B cell (primary cell): ENCODE measurements around the gene IRF7. TPM values are rescaled to one million over a fixed set of nuclear protein-coding genes. Genes with fewer than 3 reads are reported as not detected.
A peak's percentile ranks its signal among the peaks of the same experiment; 100 is the strongest.

Source experiments
- ATAC-seq: fragments of 200-7000 bp; cut with Tn5 transposase; one replicate; pipeline ENCODE4 v1.10.0; 2021; ENCODE audit warnings: low read depth, mild to moderate bottlenecking, moderate number of reproducible peaks, moderate library complexity
- CTCF ChIA-PET: fragments of 350-600 bp; sonication (Branson Sonifier 250); formaldehyde crosslinking; loops from one replicate; lab custom pipeline; 2021; ENCODE audit warnings: antibody characterized with exemption, inconsistent platforms; lab: Charles Lee
- POLR2A ChIA-PET: fragments of 350-600 bp; sonication (Branson Sonifier 250); formaldehyde crosslinking; loops from one replicate; lab custom pipeline; 2021; ENCODE audit warnings: antibody characterized with exemption; lab: Charles Lee
- DNase-seq: peaks from one replicate; pipeline ENCODE4 v3.0.0; 2013
- H2AFZ ChIP-seq: 2 replicates; pipeline ENCODE4 v1.6.1; 2012; ENCODE audit warnings: mild to moderate bottlenecking, low read depth, low read length; ENCODE audit not compliant: insufficient read depth, poor library complexity, severe bottlenecking
- H3K27ac ChIP-seq, 2 donors: 1 replicate in 1 of 2; 2 replicates in 1 of 2; pipeline ENCODE4 v1.5.1; 2012 to 2013; ENCODE audit warnings: low read length in 2 of 2, mild to moderate bottlenecking in 2 of 2, moderate library complexity in 1 of 2
- H3K27me3 ChIP-seq, 4 experiments: fragments of 200-600 bp in 1 of 4; sonication (generic) in 1 of 4; replicated peaks in 1 of 4; 1 replicate in 2 of 4; 2 replicates in 2 of 4; pipeline versions ENCODE4 v1.6.1 to v1.7.0; 2013 to 2016; ENCODE audit warnings: low read length in 3 of 4, mild to moderate bottlenecking in 2 of 4, mixed read lengths in 1 of 4, moderate library complexity in 1 of 4; ENCODE audit not compliant: insufficient read depth in 4 of 4, control insufficient read depth in 3 of 4; ENCODE audit errors: control extremely low read depth in 1 of 4
- H3K36me3 ChIP-seq, 2 experiments: replicated peaks in 1 of 2; 1 replicate in 1 of 2; 2 replicates in 1 of 2; pipeline versions ENCODE4 v1.6.1 to v1.7.1; 2013; ENCODE audit warnings: low read length in 1 of 2; ENCODE audit not compliant: insufficient read depth in 2 of 2, control insufficient read depth in 1 of 2; ENCODE audit errors: control extremely low read depth in 1 of 2, extremely low read depth in 1 of 2
- H3K4me1 ChIP-seq, 2 donors: fragments of 200-600 bp in 1 of 2; sonication (generic) in 1 of 2; 1 replicate in 1 of 2; 2 replicates in 1 of 2; pipeline versions ENCODE4 v1.5.1 to v1.6.1; 2013 to 2017; ENCODE audit warnings: low read length in 2 of 2; ENCODE audit not compliant: control insufficient read depth in 2 of 2, insufficient read depth in 2 of 2
- H3K4me2 ChIP-seq: replicated peaks from 2 replicates; pipeline ENCODE3; 2012; ENCODE audit warnings: mild to moderate bottlenecking, low read depth, low read length; ENCODE audit not compliant: poor library complexity, severe bottlenecking
- H3K4me3 ChIP-seq, 5 experiments: fragments of 200-600 bp in 1 of 5; sonication (generic) in 1 of 5; 1 replicate in 3 of 5; 2 replicates in 2 of 5; pipeline versions ENCODE4 v1.5.1 to v1.7.0; 2011 to 2016; ENCODE audit warnings: low read length in 4 of 5, mild to moderate bottlenecking in 4 of 5, low read depth in 2 of 5, control low read depth in 1 of 5, moderate library complexity in 1 of 5; ENCODE audit not compliant: insufficient read depth in 1 of 5; ENCODE audit errors: control extremely low read depth in 1 of 5, extremely low read depth in 1 of 5
- H3K79me2 ChIP-seq: fragments of 200-600 bp; sonication (generic); one replicate; pipeline ENCODE4 v1.6.0; 2016; ENCODE audit warnings: low read length; ENCODE audit not compliant: control insufficient read depth, insufficient read depth
- H3K9ac ChIP-seq: fragments of 200-600 bp; sonication (generic); 2 replicates; pipeline ENCODE4 v1.6.1; 2017; ENCODE audit warnings: mild to moderate bottlenecking, low read length, moderate library complexity
- H3K9me3 ChIP-seq, 3 donors: one replicate each; pipeline versions ENCODE4 v1.6.1 to v1.7.1; 2013; ENCODE audit warnings: low read length in 2 of 3; ENCODE audit not compliant: control insufficient read depth in 2 of 3, insufficient read depth in 1 of 3; ENCODE audit errors: control extremely low read depth in 1 of 3
- H4K20me1 ChIP-seq: 2 replicates; pipeline ENCODE4 v1.6.0; 2012; ENCODE audit warnings: mild to moderate bottlenecking, low read length; ENCODE audit not compliant: insufficient read depth, control insufficient read depth, poor library complexity, severe bottlenecking
- H3K27ac Mint-ChIP-seq: one replicate; pipeline ENCODE4 v1.8.0; 2021; ENCODE audit warnings: mixed read lengths
- H3K27me3 Mint-ChIP-seq: one replicate; pipeline ENCODE4 v1.8.0; 2021; ENCODE audit warnings: mixed read lengths
- H3K4me1 Mint-ChIP-seq: one replicate; pipeline ENCODE4 v1.8.0; 2021; ENCODE audit warnings: mixed read lengths
- H3K4me3 Mint-ChIP-seq: one replicate; pipeline ENCODE4 v1.8.0; 2021; ENCODE audit warnings: mixed read lengths
- H3K9me3 Mint-ChIP-seq: one replicate; pipeline ENCODE4 v1.8.0; 2022; ENCODE audit warnings: mixed read lengths; ENCODE audit not compliant: insufficient read depth
- CTCF ChIP-seq: fragments of 200-600 bp; IDR thresholded peaks from one replicate; pipeline ENCODE4 v1.8.0; 2022; ENCODE audit warnings: antibody characterized with exemption, mild to moderate bottlenecking
- EZH2 ChIP-seq: IDR thresholded peaks from 2 replicates; pipeline ENCODE4 v1.6.1; 2012; ENCODE audit warnings: borderline replicate concordance, low read depth, mild to moderate bottlenecking, moderate library complexity, low read length; ENCODE audit not compliant: insufficient read depth, poor library complexity, severe bottlenecking
- WGBS: methylation state at CpG from one replicate; pipeline ENCODE4 v1.1.5; 2013; ENCODE audit warnings: missing lambda C conversion rate; ENCODE audit not compliant: insufficient coverage; 5-methylcytosine and 5-hydroxymethylcytosine counted together
- intact Hi-C: fragments of 100-400 bp; cut with micrococcal nuclease; formaldehyde crosslinking; loops from one replicate; pipeline ENCODE4 v1.10.0; 2022
- polyA plus RNA-seq: library from polyadenylated mRNA; depleted of rRNA; stranded (reverse); fragments of >200 nt; gene quantifications from 2 replicates; pipeline ENCODE4 v1.2.3, GENCODE V29; 2012
- total RNA-seq, 2 donors: library from RNA; stranded (reverse); fragments of 120-200 nt in 1 of 2; gene quantifications; 1 replicate in 1 of 2; 2 replicates in 1 of 2; pipeline versions ENCODE4 v1.2.3 to v1.2.4, GENCODE V29; 2013 to 2022

IRF7 gene
- total and polyA plus RNA-seq, 2 donors (not counting 1 experiment from before 2014, with no cell fraction given) = 136 to 184 TPM

GRCh38 chr11:617199-617911 is 1.6 kb upstream of the IRF7 start:
- Histone ChIP-seq H2AFZ (no peak overlapping the region), H3K9me3 (no peaks in the 10 kb centered on the region), H4K20me1 (peaks cover 29% of the 10 kb centered on the region), H3K36me3 (peaks cover 0 to 19% of the 10 kb centered on the region in 2 experiments), H3K4me1 (peaks cover 18 to 35% of the 10 kb centered on the region in 2 donors), H3K4me3 (no peak overlapping the region), H3K27ac (no peak overlapping the region), H3K4me2 (peak overlapping the region; percentile 90), H3K27me3 (no peaks in the 10 kb centered on the region), H3K79me2 (peaks cover 6% of the 10 kb centered on the region), H3K9ac (no peak overlapping the region)
- Mint-ChIP-seq H3K9me3 (no peaks in the 10 kb centered on the region), H3K27me3 (no peaks in the 10 kb centered on the region), H3K4me1 (peaks cover 14% of the 10 kb centered on the region), H3K27ac (peak overlapping the region; percentile 94), H3K4me3 (peak overlapping the region; percentile 26)
- ChIA-PET POLR2A (no interaction called here), CTCF (no interaction called here)
- ATAC-seq (no peak), DNase-seq (no peak)
- WGBS = 86% methylated on average over 55 of the region's 57 CpGs
- intact Hi-C loops = loop anchor here (2.0 to 10.0 kb wide), 3 partner anchors 49 to 187 kb away; partner anchors contain the start of gene PIDD1
- no peak for TF ChIP-seq EZH2
- no peak for TF ChIP-seq CTCF
